SK-N-SH (cell line): ENCODE measurements around the gene ELMO1. TPM values are rescaled to one million over a fixed set of nuclear protein-coding genes. Genes with fewer than 3 reads are reported as not detected.
A peak's percentile ranks its signal among the peaks of the same experiment; 100 is the strongest.

Source experiments
- CTCF ChIA-PET: fragments of 300-600, 350-600 bp; formaldehyde crosslinking; extraction: SDS; loops from one replicate; lab custom pipeline; 2021; lab: Yijun Ruan, JAX
- POLR2A ChIA-PET: fragments of 350-600 bp; sonication (Branson Sonifier 250); formaldehyde crosslinking; extraction: SDS; loops from one replicate; lab custom pipeline; 2020; ENCODE audit warnings: antibody characterized with exemption, inconsistent platforms; lab: Yijun Ruan, JAX
- DNase-seq: peaks from one replicate; pipeline ENCODE4 v3.0.0; 2012
- H2AFZ ChIP-seq: fragments of 200-600 bp; sonication (generic); 2 replicates; pipeline ENCODE4 v1.8.1; 2016; ENCODE audit warnings: antibody characterized with exemption, mild to moderate bottlenecking, low read depth
- H3F3A ChIP-seq: fragments of 200-600 bp; sonication (generic); replicated peaks from 2 replicates; pipeline ENCODE3; 2016; ENCODE audit warnings: antibody characterized with exemption, mild to moderate bottlenecking; ENCODE audit not compliant: insufficient read depth
- H3K27ac ChIP-seq, 2 experiments: fragments of 200-500 bp in 1 of 2; fragments of 200-600 bp in 1 of 2; sonication (Bioruptor generic) in 1 of 2; sonication (generic), shearing (Covaris generic) in 1 of 2; 2 replicates each; pipeline versions ENCODE4 v1.5.1 to v1.6.1; 2014 to 2016; ENCODE audit warnings: low read depth in 2 of 2, inconsistent platforms in 1 of 2, low read length in 1 of 2, mild to moderate bottlenecking in 1 of 2, mixed read lengths in 1 of 2
- H3K27me3 ChIP-seq: fragments of 200-600 bp; sonication (generic), shearing (Covaris generic); 2 replicates; pipeline ENCODE4 v1.6.1; 2016; ENCODE audit warnings: mixed run types; ENCODE audit not compliant: insufficient read depth
- H3K36me3 ChIP-seq, 2 experiments: fragments of 200-500 bp in 1 of 2; fragments of 200-600 bp in 1 of 2; sonication (Bioruptor generic) in 1 of 2; sonication (generic) in 1 of 2; replicated peaks in 1 of 2; 2 replicates each; pipeline versions ENCODE3 to v1.5.1; 2014 to 2016; ENCODE audit warnings: low read length in 1 of 2, mild to moderate bottlenecking in 1 of 2; ENCODE audit not compliant: insufficient read depth in 2 of 2, control insufficient read depth in 1 of 2
- H3K4me1 ChIP-seq, 2 experiments: fragments of 200-500 bp in 1 of 2; fragments of 200-600 bp in 1 of 2; sonication (Bioruptor generic) in 1 of 2; sonication (generic), shearing (Covaris generic) in 1 of 2; 2 replicates each; pipeline versions ENCODE4 v1.5.1 to v1.6.1; 2014 to 2016; ENCODE audit warnings: low read depth in 1 of 2, low read length in 1 of 2, mixed run types in 1 of 2; ENCODE audit not compliant: insufficient read depth in 2 of 2, control insufficient read depth in 1 of 2
- H3K4me2 ChIP-seq: fragments of 200-600 bp; sonication (generic), shearing (Covaris generic); 2 replicates; pipeline ENCODE4 v1.6.1; 2017; ENCODE audit warnings: mixed run types
- H3K4me3 ChIP-seq, 2 experiments: fragments of 200-500 bp in 1 of 2; fragments of 200-600 bp in 1 of 2; sonication (Bioruptor generic) in 1 of 2; sonication (generic), shearing (Covaris generic) in 1 of 2; 2 replicates each; pipeline versions ENCODE4 v1.5.1 to v1.8.1; 2014 to 2016; ENCODE audit warnings: low read depth in 2 of 2, inconsistent platforms in 1 of 2, low read length in 1 of 2, mild to moderate bottlenecking in 1 of 2, mixed read lengths in 1 of 2, moderate library complexity in 1 of 2
- H3K79me2 ChIP-seq: fragments of 200-600 bp; sonication (generic); 2 replicates; pipeline ENCODE4 v1.8.1; 2017; ENCODE audit warnings: mild to moderate bottlenecking; ENCODE audit not compliant: insufficient read depth
- H3K9ac ChIP-seq: fragments of 200-600 bp; sonication (generic); 2 replicates; pipeline ENCODE4 v1.6.1; 2017; ENCODE audit warnings: mixed run types
- H3K9me2 ChIP-seq: fragments of 200-600 bp; sonication (generic); 2 replicates; pipeline ENCODE4 v1.6.1; 2017; ENCODE audit warnings: mixed run types
- H3K9me3 ChIP-seq: fragments of 200-600 bp; sonication (generic); 2 replicates; pipeline ENCODE4 v1.6.1; 2017; ENCODE audit warnings: mixed run types, mild to moderate bottlenecking, moderate library complexity
- H4K20me1 ChIP-seq: fragments of 200-600 bp; sonication (generic); 2 replicates; pipeline ENCODE4 v1.6.1; 2017; ENCODE audit warnings: mild to moderate bottlenecking, mixed run types; ENCODE audit not compliant: insufficient read depth
- CHD2 ChIP-seq: fragments of 150-350 bp; IDR thresholded peaks from 2 replicates; pipeline ENCODE4 v1.6.1; 2018; ENCODE audit warnings: low read length; ENCODE audit not compliant: partially characterized antibody
- ELF1 ChIP-seq: IDR thresholded peaks from 2 replicates; pipeline ENCODE4 v1.4.0; 2012
- FOSL2 ChIP-seq: IDR thresholded peaks from 2 replicates; pipeline ENCODE4 v1.4.0; 2012; ENCODE audit warnings: low read depth, mild to moderate bottlenecking, moderate library complexity, borderline replicate concordance
- FOXM1 ChIP-seq: IDR thresholded peaks from 2 replicates; pipeline ENCODE4 v1.4.0; 2012; ENCODE audit warnings: low read depth, mild to moderate bottlenecking
- JUND ChIP-seq: IDR thresholded peaks from 2 replicates; pipeline ENCODE4 v1.4.0; 2012
- MEF2A ChIP-seq: IDR thresholded peaks from 2 replicates; pipeline ENCODE4 v1.4.0; 2012; ENCODE audit warnings: low read depth, borderline replicate concordance
- MXI1 ChIP-seq: IDR thresholded peaks from 2 replicates; pipeline ENCODE4 v1.6.1; 2012; ENCODE audit warnings: mild to moderate bottlenecking, low read depth, low read length, improper control_type of control experiment
- NFIC ChIP-seq: IDR thresholded peaks from 2 replicates; pipeline ENCODE4 v1.4.0; 2012; ENCODE audit warnings: borderline replicate concordance
- NRF1 ChIP-seq: IDR thresholded peaks from 2 replicates; pipeline ENCODE4 v1.6.1; 2012; ENCODE audit warnings: low read depth, mild to moderate bottlenecking, low read length
- RAD21 ChIP-seq: IDR thresholded peaks from 2 replicates; pipeline ENCODE4 v1.6.1; 2012; ENCODE audit warnings: mild to moderate bottlenecking, low read length
- RCOR1 ChIP-seq: fragments of 150-350 bp; IDR thresholded peaks from 2 replicates; pipeline ENCODE4 v1.6.1; 2017; ENCODE audit warnings: antibody characterized with exemption, low read length
- SMC3 ChIP-seq: IDR thresholded peaks from 2 replicates; pipeline ENCODE4 v1.6.1; 2012; ENCODE audit warnings: low read depth, low read length, improper control_type of control experiment
- TAF1 ChIP-seq: IDR thresholded peaks from 2 replicates; pipeline ENCODE4 v1.6.1; 2012; ENCODE audit warnings: low read depth, mild to moderate bottlenecking, low read length, moderate library complexity, borderline replicate concordance
- TCF12 ChIP-seq: IDR thresholded peaks from 2 replicates; pipeline ENCODE4 v1.4.0; 2012
- WGBS: methylation state at CpG from one replicate; pipeline ENCODE4 v1.1.6; 2017; ENCODE audit warnings: low lambda C conversion rate; 5-methylcytosine and 5-hydroxymethylcytosine counted together
- polyA plus RNA-seq, 3 experiments: library from polyadenylated mRNA; depleted of rRNA; stranded (reverse); fragments of >200 nt; gene quantifications; 2 replicates each; pipeline ENCODE4 v1.2.3, GENCODE V29; 2012
- TF ChIP-seq, protein P1 (sequence below): IDR thresholded peaks from 2 replicates; pipeline ENCODE4 v1.6.1; 2012; ENCODE audit warnings: mild to moderate bottlenecking, low read depth, low read length, moderate library complexity
- TF ChIP-seq, protein P2 (sequence below): fragments of 150-350 bp; IDR thresholded peaks from 2 replicates; pipeline ENCODE4 v1.6.1; 2017; ENCODE audit warnings: antibody characterized with exemption, low read length, low read depth, borderline replicate concordance
- TF ChIP-seq, protein P3 (sequence below): IDR thresholded peaks from 2 replicates; pipeline ENCODE4 v1.4.0; 2012; ENCODE audit warnings: low read depth

ELMO1 gene
- polyA plus RNA-seq, 1 of the 3 experiments (the other 2 are of a cell fraction): 0.64 TPM

DNA sequence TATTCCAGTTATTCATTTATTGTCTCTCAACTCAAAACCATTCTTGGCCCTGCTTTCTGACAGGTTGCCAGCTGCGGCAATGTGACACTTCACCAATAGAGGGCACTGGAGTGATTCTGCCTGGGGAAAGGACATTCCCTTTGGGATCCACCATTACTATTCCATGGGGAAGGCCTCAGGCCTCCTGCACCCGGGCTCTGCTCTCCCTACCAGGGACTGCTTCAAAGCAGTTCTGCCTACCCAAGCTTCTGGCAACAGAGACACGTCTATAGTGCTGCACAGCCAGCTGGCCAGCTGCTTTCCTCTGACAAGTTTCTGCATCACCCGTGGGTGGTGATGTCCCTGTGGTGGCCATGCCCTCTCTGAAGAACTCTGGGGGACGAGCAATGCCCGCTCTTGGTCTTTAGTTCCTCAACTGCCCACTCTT, 163.8 kb downstream of the ELMO1 start (continued):
- TF ChIP-seq RAD21: peak; percentile 89
- TF ChIP-seq SMC3: peak; percentile 46
- TF ChIP-seq TAF1: no peak
- no peak for TF ChIP-seq NFIC

DNA sequence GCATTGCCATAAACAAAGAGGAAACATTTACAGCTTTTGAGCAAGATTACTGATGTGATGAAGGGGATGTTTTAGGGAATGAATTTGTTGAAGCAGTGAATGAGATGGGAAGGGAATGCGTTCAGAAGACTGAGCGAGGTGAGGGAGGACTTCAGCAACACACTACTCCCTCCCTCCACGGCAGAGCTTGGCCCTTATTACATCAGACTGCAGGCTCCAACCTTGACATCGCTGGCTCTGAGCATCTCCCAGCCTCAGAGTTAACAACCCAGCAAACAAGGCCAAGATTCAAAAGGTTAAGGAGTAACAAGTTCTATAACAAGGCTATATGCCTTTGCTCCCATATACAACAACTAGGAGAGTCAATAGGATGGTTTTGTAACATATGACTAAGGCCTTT, 164.4 kb downstream of the ELMO1 start:
- CTCF ChIA-PET: interaction anchor here (0.6 to 5.5 kb wide), 48 partner anchors 9 to 550 kb away, joined by 3 to 42 read pairs (median 4); partner anchors contain the start of gene ELMO1

More for the DNA sequence above, 164.4 kb downstream of the ELMO1 start:
- no peaks in the 10 kb centered on the region for H3F3A ChIP-seq
- H3K9me2 ChIP-seq: no peaks in the 10 kb centered on the region
- H4K20me1 ChIP-seq: no peaks in the 10 kb centered on the region
- no peak overlapping the region for H3K4me3 ChIP-seq
- H3K4me1 ChIP-seq: peaks cover 0 to 39% of the 10 kb centered on the region in 2 experiments; a peak in 2 of 4 replicates
- no peak overlapping the region for H3K4me2 ChIP-seq
- no peak overlapping the region for H3K9ac ChIP-seq
- POLR2A ChIA-PET: interaction anchor here (0.7 to 1.1 kb wide), 2 partner anchors 165 to 598 kb away, joined by 3 read pairs; no protein-coding TSS in a partner anchor
- H3K9me3 ChIP-seq: peaks cover 3% of the 10 kb centered on the region; the same call in 1 of the 2 replicates
- H3K27ac ChIP-seq: no peak overlapping the region
- DNase-seq: no peak
- no peaks in the 10 kb centered on the region for H3K36me3 ChIP-seq
- no peaks in the 10 kb centered on the region for H3K27me3 ChIP-seq
- no peak overlapping the region for H2AFZ ChIP-seq
- TF ChIP-seq, protein P1, sequence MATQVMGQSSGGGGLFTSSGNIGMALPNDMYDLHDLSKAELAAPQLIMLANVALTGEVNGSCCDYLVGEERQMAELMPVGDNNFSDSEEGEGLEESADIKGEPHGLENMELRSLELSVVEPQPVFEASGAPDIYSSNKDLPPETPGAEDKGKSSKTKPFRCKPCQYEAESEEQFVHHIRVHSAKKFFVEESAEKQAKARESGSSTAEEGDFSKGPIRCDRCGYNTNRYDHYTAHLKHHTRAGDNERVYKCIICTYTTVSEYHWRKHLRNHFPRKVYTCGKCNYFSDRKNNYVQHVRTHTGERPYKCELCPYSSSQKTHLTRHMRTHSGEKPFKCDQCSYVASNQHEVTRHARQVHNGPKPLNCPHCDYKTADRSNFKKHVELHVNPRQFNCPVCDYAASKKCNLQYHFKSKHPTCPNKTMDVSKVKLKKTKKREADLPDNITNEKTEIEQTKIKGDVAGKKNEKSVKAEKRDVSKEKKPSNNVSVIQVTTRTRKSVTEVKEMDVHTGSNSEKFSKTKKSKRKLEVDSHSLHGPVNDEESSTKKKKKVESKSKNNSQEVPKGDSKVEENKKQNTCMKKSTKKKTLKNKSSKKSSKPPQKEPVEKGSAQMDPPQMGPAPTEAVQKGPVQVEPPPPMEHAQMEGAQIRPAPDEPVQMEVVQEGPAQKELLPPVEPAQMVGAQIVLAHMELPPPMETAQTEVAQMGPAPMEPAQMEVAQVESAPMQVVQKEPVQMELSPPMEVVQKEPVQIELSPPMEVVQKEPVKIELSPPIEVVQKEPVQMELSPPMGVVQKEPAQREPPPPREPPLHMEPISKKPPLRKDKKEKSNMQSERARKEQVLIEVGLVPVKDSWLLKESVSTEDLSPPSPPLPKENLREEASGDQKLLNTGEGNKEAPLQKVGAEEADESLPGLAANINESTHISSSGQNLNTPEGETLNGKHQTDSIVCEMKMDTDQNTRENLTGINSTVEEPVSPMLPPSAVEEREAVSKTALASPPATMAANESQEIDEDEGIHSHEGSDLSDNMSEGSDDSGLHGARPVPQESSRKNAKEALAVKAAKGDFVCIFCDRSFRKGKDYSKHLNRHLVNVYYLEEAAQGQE: no peak
- TF ChIP-seq RCOR1 (no peak), SMC3 (no peak), CHD2 (no peak), ELF1 (no peak), MEF2A (no peak), JUND (no peak), FOSL2 (no peak), NFIC (no peak), MXI1 (no peak), FOXM1 (no peak), TCF12 (no peak), NRF1 (no peak)
- TF ChIP-seq, protein P2, sequence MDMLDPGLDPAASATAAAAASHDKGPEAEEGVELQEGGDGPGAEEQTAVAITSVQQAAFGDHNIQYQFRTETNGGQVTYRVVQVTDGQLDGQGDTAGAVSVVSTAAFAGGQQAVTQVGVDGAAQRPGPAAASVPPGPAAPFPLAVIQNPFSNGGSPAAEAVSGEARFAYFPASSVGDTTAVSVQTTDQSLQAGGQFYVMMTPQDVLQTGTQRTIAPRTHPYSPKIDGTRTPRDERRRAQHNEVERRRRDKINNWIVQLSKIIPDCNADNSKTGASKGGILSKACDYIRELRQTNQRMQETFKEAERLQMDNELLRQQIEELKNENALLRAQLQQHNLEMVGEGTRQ: no peak
- TF ChIP-seq, protein P3, sequence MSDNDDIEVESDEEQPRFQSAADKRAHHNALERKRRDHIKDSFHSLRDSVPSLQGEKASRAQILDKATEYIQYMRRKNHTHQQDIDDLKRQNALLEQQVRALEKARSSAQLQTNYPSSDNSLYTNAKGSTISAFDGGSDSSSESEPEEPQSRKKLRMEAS: no peak
- 21% methylated on average over 4 of the region's 4 CpGs for WGBS
- no peaks in the 10 kb centered on the region for H3K79me2 ChIP-seq
